GM19463 (cell line): Measurements from ENCODE around the gene COL4A4.
A peak's percentile ranks its signal among the peaks of the same experiment; 100 is the strongest.

Source experiments
- ATAC-seq: cut with Tn5 transposase; IDR thresholded peaks from one replicate; pipeline ENCODE4 v1.9.1; 2021; ENCODE audit warnings: mild to moderate bottlenecking, moderate library complexity; ENCODE audit not compliant: unreplicated experiment

COL4A4 gene

GRCh38 chr2:226984750-226985582 is 179.0 kb downstream of the COL4A4 start:
- ATAC-seq = peak; percentile 98

- ATAC-seq = no peak
Observed at GRCh38 chr2:226983895-226984749, 179.9 kb downstream of the COL4A4 start.

GRCh38 chr2:226981791-226982326 is 182.1 kb downstream of the COL4A4 start:
- ATAC-seq = no peak

- no peak for ATAC-seq
Observed at GRCh38 chr2:226979004-226979403, 185.0 kb downstream of the COL4A4 start.

DNA sequence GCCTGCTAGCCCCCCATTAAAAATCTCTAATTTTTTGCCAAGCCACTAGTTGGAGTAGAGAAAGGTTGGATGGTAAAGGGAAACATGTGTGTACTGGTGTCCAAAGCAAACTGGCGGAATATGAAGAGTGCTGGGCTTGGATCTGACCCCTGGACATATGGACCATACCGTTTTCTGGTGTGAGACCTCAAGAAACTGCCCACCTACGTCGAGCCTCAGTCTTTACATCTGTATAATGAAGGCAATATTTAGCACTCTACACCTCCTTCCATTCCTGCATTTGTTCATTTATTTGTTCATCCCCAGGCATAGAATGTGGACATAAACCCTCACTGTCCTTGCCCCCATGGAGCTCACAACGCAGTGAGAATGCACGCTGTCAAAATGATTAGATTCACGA is 185.7 kb downstream of the COL4A4 start:
- no peak for ATAC-seq

GRCh38 chr2:226977775-226978190 is 186.2 kb downstream of the COL4A4 start:
- no peak for ATAC-seq

GRCh38 chr2:226973816-226974215 is 190.2 kb downstream of the COL4A4 start:
- no peak for ATAC-seq

- peak; percentile 27 for ATAC-seq
Observed at GRCh38 chr2:226971770-226972169, 192.2 kb downstream of the COL4A4 start.

GRCh38 chr2:226971084-226971483 is 192.9 kb downstream of the COL4A4 start:
- peak; percentile 35 for ATAC-seq

DNA sequence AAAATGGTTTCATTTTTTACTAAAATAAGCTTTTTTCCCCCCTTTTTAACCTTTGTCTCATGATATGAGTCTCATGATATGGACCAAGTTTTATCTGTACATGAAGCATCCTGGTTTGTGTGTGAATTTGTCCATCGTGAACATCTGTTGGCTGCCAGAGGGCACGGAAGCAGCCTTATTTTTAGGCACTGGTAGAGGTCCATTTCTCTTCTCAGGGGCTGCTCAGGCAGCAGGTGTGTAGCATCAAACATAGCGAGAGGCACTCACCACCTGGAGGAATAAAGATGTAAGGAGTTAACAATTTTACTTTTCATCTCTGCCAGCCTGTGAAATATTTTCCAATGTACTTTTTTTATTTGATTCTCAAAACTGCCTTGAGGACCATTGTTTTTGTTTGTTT is 193.6 kb downstream of the COL4A4 start:
- ATAC-seq = peak; percentile 63

GRCh38 chr2:226969417-226970080 is 194.5 kb downstream of the COL4A4 start:
- ATAC-seq = no peak

DNA sequence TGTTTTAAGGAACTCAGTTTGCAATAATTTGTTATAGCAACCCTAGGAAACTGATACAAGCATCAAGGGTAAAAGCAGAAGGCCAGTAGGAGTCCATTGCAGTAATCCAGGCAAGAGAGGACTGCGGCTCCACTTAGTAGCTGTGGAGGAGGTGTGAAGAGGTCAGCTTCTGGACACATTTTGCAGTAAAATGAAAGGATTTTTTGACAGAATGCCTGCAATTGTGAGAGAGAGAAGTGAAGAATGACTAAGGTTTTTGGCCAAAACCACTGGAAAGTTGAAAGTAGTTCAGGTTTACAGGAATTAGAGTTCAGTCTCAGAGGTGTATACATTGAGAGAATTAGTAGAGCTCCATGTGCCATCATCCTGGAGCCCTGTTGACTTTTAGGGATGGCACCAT is 198.6 kb downstream of the COL4A4 start:
- ATAC-seq = no peak

- ATAC-seq = no peak
Observed at GRCh38 chr2:226963528-226963927, 200.5 kb downstream of the COL4A4 start.

DNA sequence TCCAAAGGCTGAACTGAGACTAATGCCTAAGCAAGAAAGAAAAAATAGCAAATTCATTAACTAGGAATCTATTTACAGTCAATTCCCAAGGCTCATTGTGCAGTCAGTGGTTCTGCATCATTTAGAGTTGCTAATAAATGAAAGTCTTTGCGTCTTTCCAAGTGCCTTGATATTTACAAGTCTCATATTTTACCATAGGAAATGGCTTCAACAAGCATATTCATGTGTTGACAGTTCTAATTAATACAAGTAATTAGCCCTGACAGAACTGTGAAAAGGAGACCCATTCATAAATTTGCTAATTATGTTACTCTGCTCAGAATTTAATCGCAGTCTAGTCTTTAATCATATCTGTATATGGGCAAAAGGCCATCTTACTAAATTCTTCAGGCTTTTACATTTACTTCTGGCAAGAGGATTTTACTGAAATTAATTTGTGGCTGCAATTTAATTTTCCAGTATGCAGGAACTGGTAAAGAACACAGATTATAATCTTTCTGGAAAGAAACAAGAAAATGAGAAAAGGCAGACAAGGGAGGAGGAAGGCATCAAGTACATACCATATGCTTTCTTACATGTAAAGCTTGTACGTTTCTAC is 201.7 kb downstream of the COL4A4 start:
- no peak for ATAC-seq

DNA sequence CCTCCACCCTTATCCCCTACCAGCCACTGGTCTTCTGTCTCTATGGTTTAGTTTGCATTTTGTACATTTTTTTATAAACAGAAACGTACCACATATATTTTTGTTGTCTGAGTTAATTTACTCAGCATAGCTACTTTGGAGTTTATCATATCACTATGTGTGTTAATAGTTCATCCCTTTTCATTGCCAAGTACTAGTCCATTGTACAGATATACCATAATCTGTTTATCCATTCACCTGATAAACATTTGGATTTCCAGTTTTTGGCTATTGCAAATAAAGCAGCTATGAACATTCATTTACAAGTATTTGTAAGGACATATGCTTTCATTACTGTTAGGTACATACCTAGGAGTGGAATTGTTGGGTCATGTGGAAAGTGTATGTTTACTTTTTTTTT is 204.6 kb downstream of the COL4A4 start:
- ATAC-seq = no peak

- no peak for ATAC-seq
Observed at GRCh38 chr2:226956659-226957058, 207.3 kb downstream of the COL4A4 start.

DNA sequence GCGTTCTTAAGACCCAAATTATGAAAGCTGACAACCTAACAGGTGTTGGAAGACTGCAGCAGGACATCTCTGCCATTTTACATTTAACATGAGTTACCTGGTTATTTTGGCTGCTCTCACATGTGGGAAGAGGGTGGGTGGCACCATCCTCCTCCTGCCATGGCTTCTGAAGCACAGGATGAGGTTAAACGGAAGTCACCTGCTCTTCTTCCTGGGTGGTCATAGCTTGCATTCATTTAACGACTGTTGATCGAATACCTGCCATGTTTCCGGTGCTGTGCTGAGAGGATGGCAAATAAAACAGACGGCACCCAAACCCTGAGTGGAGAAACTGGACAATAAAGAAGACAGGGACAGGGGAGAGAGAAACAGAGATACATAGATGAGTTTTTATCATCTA is 210.2 kb downstream of the COL4A4 start:
- ATAC-seq = no peak

DNA sequence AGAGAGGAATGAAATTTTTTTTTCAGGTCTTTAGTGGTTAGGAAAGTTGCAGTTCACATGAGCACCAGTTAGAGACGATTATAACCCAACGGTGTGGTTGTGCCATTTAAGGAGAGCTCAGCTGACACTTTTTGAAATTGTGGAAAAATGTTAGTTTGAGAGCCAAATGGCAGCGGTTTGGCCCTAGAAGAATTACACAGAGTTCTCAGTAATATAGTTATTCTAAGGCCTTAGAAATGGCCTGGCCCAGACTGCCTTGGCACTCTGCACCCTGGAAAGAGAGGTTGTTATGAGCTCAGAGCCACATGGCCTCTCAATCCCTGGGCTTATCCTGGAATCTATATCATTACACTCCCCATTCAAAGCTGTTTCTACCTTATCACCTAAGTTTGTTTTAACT is 210.8 kb downstream of the COL4A4 start:
- no peak for ATAC-seq
